Natural killer cell (primary cell): ENCODE measurements around the gene PSD4. TPM values are rescaled to one million over a fixed set of nuclear protein-coding genes. Genes with fewer than 3 reads are reported as not detected.

Source experiments
- ATAC-seq, 3 donors: fragments of 150-1000 bp in 2 of 3; fragments of 200-7000 bp in 1 of 3; cut with Tn5 transposase; 1 replicate in 1 of 3; 2 replicates in 2 of 3; pipeline ENCODE4 v1.10.0; 2021; ENCODE audit warnings: mild to moderate bottlenecking in 2 of 3, moderate library complexity in 2 of 3
- DNase-seq, 2 donors: peaks; one replicate each; pipeline versions ENCODE4 v3.0.0 to v3.0.0-alpha.2; 2013 to 2021; ENCODE audit warnings: mixed read lengths in 1 of 2
- H3K27ac ChIP-seq: one replicate; pipeline ENCODE4 v1.5.1; 2013; ENCODE audit warnings: mild to moderate bottlenecking, low read length
- H3K27me3 ChIP-seq: one replicate; pipeline ENCODE4 v1.6.1; 2013; ENCODE audit warnings: low read length; ENCODE audit not compliant: control insufficient read depth, insufficient read depth
- H3K36me3 ChIP-seq: one replicate; pipeline ENCODE4 v1.6.1; 2013; ENCODE audit warnings: low read length; ENCODE audit not compliant: control insufficient read depth, insufficient read depth
- H3K4me1 ChIP-seq: one replicate; pipeline ENCODE4 v1.6.1; 2013; ENCODE audit warnings: low read length; ENCODE audit not compliant: control insufficient read depth, insufficient read depth
- H3K4me3 ChIP-seq: one replicate; pipeline ENCODE4 v1.5.1; 2013; ENCODE audit warnings: low read length
- H3K9me3 ChIP-seq: one replicate; pipeline ENCODE4 v1.6.1; 2013; ENCODE audit warnings: low read length; ENCODE audit not compliant: control insufficient read depth, insufficient read depth
- H3K27ac Mint-ChIP-seq, 2 donors: one replicate each; pipeline ENCODE4 v1.8.0; 2022; ENCODE audit warnings: mild to moderate bottlenecking in 2 of 2, mixed read lengths in 2 of 2, moderate library complexity in 1 of 2
- H3K27me3 Mint-ChIP-seq, 2 donors: one replicate each; pipeline ENCODE4 v1.8.0; 2022; ENCODE audit warnings: low read depth in 2 of 2, mixed read lengths in 2 of 2
- H3K36me3 Mint-ChIP-seq: one replicate; pipeline ENCODE4 v1.8.0; 2022; ENCODE audit warnings: mixed read lengths
- H3K4me1 Mint-ChIP-seq, 2 donors: one replicate each; pipeline ENCODE4 v1.8.0; 2022; ENCODE audit warnings: mixed read lengths in 2 of 2
- H3K4me3 Mint-ChIP-seq: one replicate; pipeline ENCODE4 v1.8.0; 2022; ENCODE audit warnings: mild to moderate bottlenecking, moderate library complexity, mixed read lengths
- H3K9me3 Mint-ChIP-seq, 2 donors: one replicate each; pipeline ENCODE4 v1.8.0; 2022; ENCODE audit warnings: mixed read lengths in 2 of 2
- CTCF ChIP-seq: fragments of 200-600 bp; IDR thresholded peaks from one replicate; pipeline ENCODE4 v1.8.0; 2022; ENCODE audit warnings: antibody characterized with exemption
- WGBS: methylation state at CpG from one replicate; pipeline ENCODE4 v1.1.7; 2013; ENCODE audit warnings: missing lambda C conversion rate; ENCODE audit not compliant: insufficient coverage; 5-methylcytosine and 5-hydroxymethylcytosine counted together
- intact Hi-C: fragments of 100-400 bp; cut with micrococcal nuclease; formaldehyde crosslinking; loops from one replicate; pipeline ENCODE4 v1.14.2; 2022
- total RNA-seq, 4 donors: library from RNA; stranded (reverse); fragments of 120-200 nt in 1 of 4; gene quantifications; one replicate each; pipeline versions ENCODE4 v1.2.3 to v1.2.4, GENCODE V29; 2013 to 2022

The PSD4 gene
- total RNA-seq, 3 donors from 2014 or later (not counting 1 experiment from before 2014, with no cell fraction given) = 280 to 347 (median 340) TPM

GRCh38 chr2:113175736-113176695 is 2.2 kb downstream of the PSD4 start:
- no peaks in the 10 kb centered on the region for H3K36me3 Mint-ChIP-seq
- H3K4me1 Mint-ChIP-seq = peaks cover 78 to 88% of the 10 kb centered on the region in 2 donors
- no peak for TF ChIP-seq CTCF
- ATAC-seq (peak; percentile 24 to 40 (median 40)), DNase-seq (peak in 1 of 2 donors; percentile 62)
- peaks cover 21% of the 10 kb centered on the region for H3K36me3 ChIP-seq
- peaks cover 95% of the 10 kb centered on the region for H3K4me1 ChIP-seq
- no peaks in the 10 kb centered on the region for H3K27me3 Mint-ChIP-seq
- peak overlapping the region; percentile 85 to 91 for H3K27ac Mint-ChIP-seq
- peak overlapping the region; percentile 65 for H3K4me3 ChIP-seq
- peak overlapping the region; percentile 85 for H3K4me3 Mint-ChIP-seq
- intact Hi-C loops = loop anchor here (5.0 to 10.0 kb wide), 2 partner anchors 544 to 719 kb away; partner anchors contain the start of gene ACTR3
- H3K9me3 Mint-ChIP-seq = peaks cover 0 to 2% of the 10 kb centered on the region in 2 donors
- H3K27ac ChIP-seq = peak overlapping the region; percentile 81
- no peaks in the 10 kb centered on the region for H3K27me3 ChIP-seq
- H3K9me3 ChIP-seq = no peaks in the 10 kb centered on the region
- WGBS = 22% methylated on average over 9 of the region's 11 CpGs

- intact Hi-C loops = loop anchor here (5.0 to 10.0 kb wide), 2 partner anchors 545 to 718 kb away; partner anchors contain the start of gene ACTR3
- Mint-ChIP-seq H3K27ac (peak overlapping the region; percentile 85 to 91), H3K4me1 (peaks cover 78 to 88% of the 10 kb centered on the region in 2 donors), H3K4me3 (peak overlapping the region; percentile 85), H3K9me3 (peaks cover 0 to 2% of the 10 kb centered on the region in 2 donors), H3K27me3 (no peaks in the 10 kb centered on the region), H3K36me3 (no peaks in the 10 kb centered on the region)
- no peak for TF ChIP-seq CTCF
- DNase-seq (no peak), ATAC-seq (no peak)
- WGBS = 79% methylated on average over 4 of the region's 7 CpGs
- Histone ChIP-seq H3K4me1 (peaks cover 96% of the 10 kb centered on the region), H3K9me3 (no peaks in the 10 kb centered on the region), H3K36me3 (peaks cover 24% of the 10 kb centered on the region), H3K27me3 (no peaks in the 10 kb centered on the region), H3K4me3 (peak overlapping the region; percentile 65), H3K27ac (peak overlapping the region; percentile 81)
Measured at GRCh38 chr2:113176696-113177355, 3.1 kb downstream of the PSD4 start.

GRCh38 chr2:113178069-113178746 is 4.4 kb downstream of the PSD4 start:
- peaks cover 77 to 90% of the 10 kb centered on the region in 2 donors for H3K4me1 Mint-ChIP-seq
- H3K27me3 ChIP-seq = no peaks in the 10 kb centered on the region
- H3K9me3 ChIP-seq = no peaks in the 10 kb centered on the region
- no peak for DNase-seq
- WGBS = 83% methylated on average over 8 of the region's 11 CpGs
- no peak for ATAC-seq
- no peak overlapping the region for H3K4me3 ChIP-seq
- H3K4me3 Mint-ChIP-seq = peak overlapping the region; percentile 82
- no peak overlapping the region for H3K27ac ChIP-seq
- H3K27ac Mint-ChIP-seq = peak overlapping the region; percentile 85 to 91
- H3K27me3 Mint-ChIP-seq = no peaks in the 10 kb centered on the region
- intact Hi-C loops = loop anchor here (5.0 to 10.0 kb wide), 2 partner anchors 546 to 717 kb away; partner anchors contain the start of gene ACTR3
- no peak for TF ChIP-seq CTCF
- H3K36me3 Mint-ChIP-seq = no peaks in the 10 kb centered on the region
- H3K4me1 ChIP-seq = peaks cover 96% of the 10 kb centered on the region
- peaks cover 38% of the 10 kb centered on the region for H3K36me3 ChIP-seq
- peaks cover 0 to 2% of the 10 kb centered on the region in 2 donors for H3K9me3 Mint-ChIP-seq
